Lower lobe of right lung (tissue), 2 donors: ENCODE results near the gene BAHD1. TPM values are rescaled to one million over a fixed set of nuclear protein-coding genes. Genes with fewer than 3 reads are reported as not detected.

ENCODE experiments used
- ATAC-seq, 2 donors: fragments of 200-7000 bp; cut with Tn5 transposase; one replicate each; pipeline ENCODE4 v1.9.1; 2020 to 2022; ENCODE audit warnings: mild to moderate bottlenecking in 2 of 2, moderate library complexity in 2 of 2
- DNase-seq: peaks from one replicate; pipeline ENCODE4 v3.0.0-alpha.2; 2020
- H3K27ac ChIP-seq: fragments of 200-600 bp; one replicate; pipeline ENCODE4 v1.8.0; 2022
- H3K27me3 ChIP-seq: fragments of 200-600 bp; one replicate; pipeline ENCODE4 v1.8.0; 2022; ENCODE audit warnings: low read depth
- H3K36me3 ChIP-seq: fragments of 200-600 bp; one replicate; pipeline ENCODE4 v1.8.0; 2022; ENCODE audit warnings: mild to moderate bottlenecking
- H3K4me1 ChIP-seq: fragments of 200-600 bp; one replicate; pipeline ENCODE4 v1.8.0; 2022
- H3K4me3 ChIP-seq: fragments of 200-600 bp; one replicate; pipeline ENCODE4 v1.8.0; 2022; ENCODE audit warnings: mild to moderate bottlenecking
- H3K9me3 ChIP-seq: fragments of 200-600 bp; one replicate; pipeline ENCODE4 v1.8.0; 2022
- CTCF ChIP-seq: fragments of 200-600 bp; IDR thresholded peaks from one replicate; pipeline ENCODE4 v1.8.0; 2022; ENCODE audit warnings: antibody characterized with exemption, mild to moderate bottlenecking
- intact Hi-C: fragments of 100-400 bp; cut with DNase I; formaldehyde crosslinking; loops from one replicate; pipeline ENCODE4 v1.11.0; 2022
- total RNA-seq: library from RNA; stranded (reverse); fragmentation: NEBNext Ultra II Directional; extraction: Animal tissue kit (Norgen Biotek cat#: 25700); gene quantifications from one replicate; pipeline ENCODE4 v1.2.1, GENCODE V29; 2021
- donor health status: DM: no; HTN: yes; CAD: no; lungs with severe emphysema.

BAHD1 gene
- total RNA-seq, 1 donor from 2014 or later = 23.9 TPM

DNA sequence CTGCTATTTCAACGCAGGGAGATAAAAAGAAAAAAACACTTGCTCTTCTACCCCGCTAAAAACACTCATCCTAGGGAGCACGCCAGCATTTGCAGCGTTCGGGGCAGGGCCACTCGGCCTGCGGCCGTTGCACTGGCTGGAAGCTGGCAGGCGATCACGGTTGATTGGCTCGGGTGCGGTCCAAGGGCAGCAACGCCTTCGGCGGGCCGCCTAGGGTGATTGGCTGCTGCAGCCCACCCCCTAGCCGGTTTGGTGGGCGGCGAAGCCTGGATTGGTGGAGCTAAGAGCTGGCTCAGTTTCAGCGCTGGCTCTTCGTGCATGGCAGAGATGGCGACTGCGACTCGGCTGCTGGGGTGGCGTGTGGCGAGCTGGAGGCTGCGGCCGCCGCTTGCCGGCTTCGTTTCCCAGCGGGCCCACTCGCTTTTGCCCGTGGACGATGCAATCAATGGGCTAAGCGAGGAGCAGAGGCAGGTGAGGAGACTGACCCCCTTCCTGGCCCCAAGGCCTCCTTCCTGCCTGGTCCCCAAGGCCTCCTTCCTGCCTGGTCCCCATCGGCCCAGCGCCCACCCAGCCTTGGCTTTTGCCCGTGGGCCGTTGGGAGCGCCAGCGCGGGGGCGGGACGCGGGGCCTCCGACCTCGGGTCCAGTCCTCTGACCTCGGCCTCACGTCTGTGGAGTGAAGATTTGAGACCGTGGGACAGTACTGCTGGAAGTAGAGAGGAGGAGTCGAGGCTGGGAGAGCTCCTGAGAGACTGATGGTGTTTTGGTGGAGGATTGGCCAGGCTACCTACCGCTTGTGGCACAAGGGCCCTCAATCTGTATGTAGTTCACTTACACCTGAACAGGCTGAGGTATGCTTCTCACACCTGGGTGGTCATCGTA, 35.0 kb upstream of the BAHD1 start, which contains the start of gene IVD:
TSS of gene IVD (plus strand) at position 295 of the 881 bp plus-strand sequence. CDS start at position 328, 33 bp downstream.
- intact Hi-C loops = no loop called here
- peak within 1 kb of the TSS; percentile 83 for H3K4me3 ChIP-seq
- H3K27me3 ChIP-seq = no peaks in the 10 kb centered on the region
- DNase-seq (peak; percentile 96), ATAC-seq (peak; percentile 100)
- peaks cover 22% of the 10 kb centered on the region for H3K4me1 ChIP-seq
- peaks cover 30% of the 10 kb centered on the region for H3K36me3 ChIP-seq
- H3K27ac ChIP-seq = peak within 1 kb of the TSS; percentile 76
- no peaks in the 10 kb centered on the region for H3K9me3 ChIP-seq
- TF ChIP-seq CTCF = no peak

DNA sequence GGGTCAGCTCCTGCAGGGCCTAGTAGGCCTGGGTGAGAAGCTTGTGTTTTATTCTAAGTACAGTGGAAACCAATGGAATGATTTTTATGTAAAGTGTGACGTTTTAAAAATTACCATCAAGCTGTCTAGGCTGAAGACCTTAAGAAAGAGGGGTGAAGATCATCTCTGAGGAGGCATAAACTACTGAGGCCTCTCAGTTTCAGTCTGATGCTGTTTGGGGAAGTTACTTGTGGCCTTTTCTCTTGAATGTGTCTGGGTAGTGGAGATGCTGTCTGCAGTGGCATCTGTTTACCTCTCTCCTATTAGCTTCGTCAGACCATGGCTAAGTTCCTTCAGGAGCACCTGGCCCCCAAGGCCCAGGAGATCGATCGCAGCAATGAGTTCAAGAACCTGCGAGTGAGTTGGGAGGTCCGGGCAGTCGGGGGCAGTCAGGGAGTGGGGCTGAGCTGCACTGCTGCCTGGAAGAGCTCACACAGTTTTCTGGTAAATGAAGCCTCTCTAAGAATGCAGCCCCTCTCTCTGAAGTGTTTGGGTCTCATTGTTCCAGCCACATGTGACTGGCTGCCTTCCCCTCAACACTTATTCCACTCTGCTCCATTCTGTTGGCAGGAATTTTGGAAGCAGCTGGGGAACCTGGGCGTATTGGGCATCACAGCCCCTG, 33.3 kb upstream of the BAHD1 start:
- no peaks in the 10 kb centered on the region for H3K27me3 ChIP-seq
- ATAC-seq (no peak), DNase-seq (no peak)
- no peak for TF ChIP-seq CTCF
- H3K36me3 ChIP-seq = peaks cover 48% of the 10 kb centered on the region
- no peak overlapping the region for H3K4me3 ChIP-seq
- H3K9me3 ChIP-seq = no peaks in the 10 kb centered on the region
- H3K4me1 ChIP-seq = peaks cover 22% of the 10 kb centered on the region
- intact Hi-C loops = no loop called here
- H3K27ac ChIP-seq = no peak overlapping the region

DNA sequence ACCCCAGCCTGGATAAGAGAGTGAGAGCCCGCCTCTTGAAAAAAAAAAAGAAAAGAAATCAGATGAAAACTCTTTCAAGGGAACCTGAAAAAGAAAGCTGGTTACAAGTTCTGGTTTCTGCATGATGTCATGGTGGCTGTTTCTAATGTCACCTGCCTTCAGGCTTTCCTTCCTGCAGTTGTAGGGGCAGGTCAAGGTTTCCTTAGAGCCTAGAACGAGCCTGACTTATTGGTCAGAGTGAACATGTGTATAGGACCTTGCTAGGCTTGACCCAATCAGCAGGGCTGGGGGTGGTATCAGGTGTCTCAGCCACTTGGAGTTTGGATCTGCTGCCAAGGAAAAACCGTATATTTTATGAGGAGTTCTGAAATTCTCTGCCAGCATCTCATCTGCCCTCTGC, 31.4 kb upstream of the BAHD1 start:
- ATAC-seq (no peak), DNase-seq (no peak)
- no peaks in the 10 kb centered on the region for H3K27me3 ChIP-seq
- peaks cover 67% of the 10 kb centered on the region for H3K36me3 ChIP-seq
- H3K27ac ChIP-seq = no peak overlapping the region
- H3K4me3 ChIP-seq = no peak overlapping the region
- TF ChIP-seq CTCF = no peak
- intact Hi-C loops = no loop called here
- peaks cover 22% of the 10 kb centered on the region for H3K4me1 ChIP-seq
- no peaks in the 10 kb centered on the region for H3K9me3 ChIP-seq

GRCh38 chr15:40410476-40410875, 30.3 kb upstream of the BAHD1 start:
- DNase-seq (no peak), ATAC-seq (no peak)
- Histone ChIP-seq H3K36me3 (peaks cover 78% of the 10 kb centered on the region), H3K9me3 (no peaks in the 10 kb centered on the region), H3K27me3 (no peaks in the 10 kb centered on the region), H3K4me3 (no peak overlapping the region), H3K27ac (no peak overlapping the region), H3K4me1 (peaks cover 14% of the 10 kb centered on the region)
- no peak for TF ChIP-seq CTCF
- intact Hi-C loops = no loop called here

DNA sequence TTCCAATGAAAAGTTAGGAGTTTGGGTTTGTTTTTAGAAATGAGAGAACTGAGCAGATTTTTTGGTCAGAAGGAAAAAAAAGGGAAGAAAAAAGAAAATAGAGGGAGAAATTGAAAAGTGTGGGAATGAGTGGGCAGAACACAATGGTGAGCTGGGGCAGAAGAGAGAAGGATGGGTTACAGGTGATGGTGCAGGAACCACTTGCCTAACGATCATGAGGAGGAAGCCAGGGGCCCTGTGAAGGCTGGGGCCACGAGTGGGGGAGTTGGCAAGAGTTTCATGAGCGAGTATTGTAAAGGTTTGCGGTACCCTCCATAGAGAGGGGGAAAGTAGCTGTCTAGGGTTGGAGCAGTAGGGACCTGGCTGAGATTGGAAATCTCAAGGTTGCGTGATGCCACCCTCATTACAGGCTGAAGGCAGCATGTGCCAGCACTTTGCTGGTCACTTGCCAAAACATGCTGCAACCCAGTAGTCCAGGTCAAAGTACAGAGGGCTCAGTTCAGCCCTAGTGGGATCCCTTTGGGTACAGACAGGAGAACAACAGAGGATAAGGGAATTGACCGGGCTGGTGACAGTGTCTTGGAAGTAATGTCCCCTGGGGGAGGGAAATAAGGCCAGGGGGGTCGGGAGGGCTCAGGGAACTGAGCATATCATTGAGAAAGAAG, 28.5 kb upstream of the BAHD1 start:
- no peak for ATAC-seq
- no peaks in the 10 kb centered on the region for H3K4me1 ChIP-seq
- intact Hi-C loops = no loop called here
- no peaks in the 10 kb centered on the region for H3K9me3 ChIP-seq
- peaks cover 94% of the 10 kb centered on the region for H3K36me3 ChIP-seq
- H3K27me3 ChIP-seq = no peaks in the 10 kb centered on the region
- no peak overlapping the region for H3K4me3 ChIP-seq
- TF ChIP-seq CTCF = no peak
- no peak for DNase-seq
- no peak overlapping the region for H3K27ac ChIP-seq
